Vagina (tissue), 2 donors: ENCODE data around the gene STARD10. TPM values are rescaled to one million over a fixed set of nuclear protein-coding genes. Genes with fewer than 3 reads are reported as not detected.

Source experiments
- DNase-seq, 2 donors: peaks; one replicate each; pipeline ENCODE4 v3.0.0-alpha.2; 2017; ENCODE audit errors: extremely low spot score in 2 of 2
- H3K27ac ChIP-seq: fragments of 200-600 bp; sonication (generic); one replicate; pipeline ENCODE4 v1.5.1; 2019
- H3K27me3 ChIP-seq: fragments of 200-600 bp; sonication (generic); one replicate; pipeline ENCODE4 v1.5.1; 2019
- H3K36me3 ChIP-seq, 2 donors: fragments of 200-600 bp; sonication (generic); one replicate each; pipeline ENCODE4 v1.5.1; 2017 to 2019
- H3K4me1 ChIP-seq: fragments of 200-600 bp; sonication (generic); one replicate; pipeline ENCODE4 v1.5.1; 2019
- H3K4me3 ChIP-seq, 2 donors: fragments of 200-600 bp; sonication (generic); 1 replicate in 1 of 2; 2 replicates in 1 of 2; pipeline ENCODE4 v1.5.1; 2016 to 2019
- H3K9me3 ChIP-seq: fragments of 200-600 bp; sonication (generic); one replicate; pipeline ENCODE4 v1.5.1; 2019
- CTCF ChIP-seq, 3 experiments: fragments of 450-650 bp in 2 of 3; fragments of 200-600 bp in 1 of 3; sonication (generic) in 1 of 3; IDR thresholded peaks; one replicate each; pipeline ENCODE4 v1.5.1; 2017 to 2019; ENCODE audit warnings: antibody characterized with exemption in 3 of 3, mild to moderate bottlenecking in 2 of 3, moderate library complexity in 2 of 3
- POLR2A ChIP-seq, 2 donors: fragments of 450-650 bp; IDR thresholded peaks; one replicate each; pipeline ENCODE4 v1.6.1; 2017; ENCODE audit warnings: antibody characterized with exemption in 2 of 2, mild to moderate bottlenecking in 2 of 2, moderate library complexity in 2 of 2
- POLR2AphosphoS5 ChIP-seq, 2 donors: sonication (generic); formaldehyde crosslinking; IDR thresholded peaks; one replicate each; pipeline ENCODE4 v1.9.0; 2017; ENCODE audit warnings: antibody characterized with exemption in 2 of 2, mild to moderate bottlenecking in 2 of 2, low read depth in 1 of 2; ENCODE audit not compliant: insufficient read depth in 1 of 2
- intact Hi-C: fragments of 100-400 bp; cut with DNase I; formaldehyde crosslinking; loops from one replicate; pipeline ENCODE4 v1.15.1; 2023
- total RNA-seq: library from RNA; depleted of rRNA; stranded (reverse); fragments of >200 nt; gene quantifications from one replicate; pipeline ENCODE4 v1.2.3, GENCODE V29; 2016

The STARD10 gene
- total RNA-seq, 1 donor from 2014 or later: 75.9 TPM

- H3K4me1 ChIP-seq: peaks cover 34% of the 10 kb centered on the region
Measured at GRCh38 chr11:72752088-72752914, 41.5 kb downstream of the STARD10 start, which contains the start of gene ARAP1. TSS of gene ARAP1 (minus strand) at chr11:72752408. CDS start at chr11:72727128, 25,280 bp downstream.

GRCh38 chr11:72751116-72752087 lies 42.4 kb downstream of the STARD10 start:
- H3K9me3 ChIP-seq: no peaks in the 10 kb centered on the region
- no peaks in the 10 kb centered on the region for H3K27me3 ChIP-seq
- intact Hi-C loops: no loop called here
- no peak for DNase-seq
- H3K4me3 ChIP-seq: peak overlapping the region; percentile 64 to 78
- peaks cover 0 to 2% of the 10 kb centered on the region in 2 donors for H3K36me3 ChIP-seq
- peaks cover 39% of the 10 kb centered on the region for H3K4me1 ChIP-seq
- peak overlapping the region; percentile 70 for H3K27ac ChIP-seq
- TF ChIP-seq POLR2AphosphoS5 (IDR thresholded peaks at IDR 0.05; ENCODE audit: insufficient read depth in 1 of 2, low read depth in 1 of 2) (no peak), POLR2A (IDR thresholded peaks at IDR 0.05) (no peak), CTCF (IDR thresholded peaks at IDR 0.05) (no peak)

More at GRCh38 chr11:72752088-72752914, 41.5 kb downstream of the STARD10 start, which contains the start of gene ARAP1:
- H3K4me3 ChIP-seq: peak within 1 kb of the TSS; percentile 64 to 78
- intact Hi-C loops: no loop called here
- peaks cover 0 to 11% of the 10 kb centered on the region in 2 donors for H3K36me3 ChIP-seq
- no peak for DNase-seq
- no peaks in the 10 kb centered on the region for H3K9me3 ChIP-seq
- peak within 1 kb of the TSS; percentile 70 for H3K27ac ChIP-seq
- H3K27me3 ChIP-seq: no peaks in the 10 kb centered on the region
- TF ChIP-seq POLR2AphosphoS5 (IDR thresholded peaks at IDR 0.05; ENCODE audit: insufficient read depth in 1 of 2, low read depth in 1 of 2): peak in 1 of 2 donors; percentile 61
- no peak for TF ChIP-seq POLR2A (IDR thresholded peaks at IDR 0.05)

- no peaks in the 10 kb centered on the region for H3K9me3 ChIP-seq
- peaks cover 39% of the 10 kb centered on the region for H3K4me1 ChIP-seq
- no peaks in the 10 kb centered on the region for H3K36me3 ChIP-seq
- no peak for DNase-seq
- no peak overlapping the region for H3K4me3 ChIP-seq
- no peak for TF ChIP-seq POLR2A (IDR thresholded peaks at IDR 0.05)
- no peak for TF ChIP-seq POLR2AphosphoS5 (IDR thresholded peaks at IDR 0.05; ENCODE audit: insufficient read depth in 1 of 2, low read depth in 1 of 2)
- TF ChIP-seq CTCF (IDR thresholded peaks at IDR 0.05): no peak
- H3K27me3 ChIP-seq: no peaks in the 10 kb centered on the region
- intact Hi-C loops: no loop called here
- H3K27ac ChIP-seq: peak overlapping the region; percentile 70
Measured at GRCh38 chr11:72750556-72751115, 43.2 kb downstream of the STARD10 start.

DNA sequence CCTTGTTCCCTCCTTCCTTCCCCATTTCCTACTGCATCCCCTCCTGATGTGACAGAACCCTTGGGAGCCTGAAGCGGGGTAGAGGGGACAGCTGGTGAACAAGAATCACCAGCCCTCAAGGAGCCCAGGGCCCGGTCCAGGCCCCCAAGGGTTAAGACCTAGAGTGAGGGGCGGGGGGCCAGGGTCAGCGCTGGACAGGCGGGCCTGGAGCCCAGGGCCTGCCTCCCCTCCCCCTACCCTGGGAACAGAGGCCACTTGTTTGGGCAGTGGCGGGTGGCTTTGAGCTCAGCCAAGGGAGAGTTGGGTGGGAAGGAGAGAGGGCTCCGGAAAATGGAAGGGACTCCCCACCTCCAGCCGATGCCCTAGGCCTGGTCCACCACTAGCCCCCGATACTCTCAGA lies 43.8 kb downstream of the STARD10 start:
- Histone ChIP-seq H3K27ac (no peak overlapping the region), H3K27me3 (no peaks in the 10 kb centered on the region), H3K36me3 (no peaks in the 10 kb centered on the region), H3K4me3 (no peak overlapping the region), H3K9me3 (no peaks in the 10 kb centered on the region), H3K4me1 (peaks cover 39% of the 10 kb centered on the region)
- DNase-seq: no peak
- intact Hi-C loops: no loop called here
- TF ChIP-seq POLR2A (IDR thresholded peaks at IDR 0.05): no peak
- TF ChIP-seq CTCF (IDR thresholded peaks at IDR 0.05): no peak
- no peak for TF ChIP-seq POLR2AphosphoS5 (IDR thresholded peaks at IDR 0.05; ENCODE audit: insufficient read depth in 1 of 2, low read depth in 1 of 2)

- Histone ChIP-seq H3K4me3 (no peak overlapping the region), H3K36me3 (no peaks in the 10 kb centered on the region), H3K27ac (no peak overlapping the region), H3K4me1 (peaks cover 33% of the 10 kb centered on the region), H3K9me3 (no peaks in the 10 kb centered on the region), H3K27me3 (no peaks in the 10 kb centered on the region)
- no peak for TF ChIP-seq CTCF (IDR thresholded peaks at IDR 0.05)
- TF ChIP-seq POLR2AphosphoS5 (IDR thresholded peaks at IDR 0.05; ENCODE audit: insufficient read depth in 1 of 2, low read depth in 1 of 2): no peak
- intact Hi-C loops: no loop called here
- DNase-seq: no peak
Measured at GRCh38 chr11:72747289-72747855, 46.5 kb downstream of the STARD10 start.
